Skeletal muscle satellite cell (primary cell): ENCODE measurements around the gene PGAM5. TPM values are rescaled to one million over a fixed set of nuclear protein-coding genes. Genes with fewer than 3 reads are reported as not detected.

Experiments used
- H3K27me3 ChIP-seq: 2 replicates; pipeline ENCODE4 v1.7.0; 2013; ENCODE audit warnings: low read length; ENCODE audit not compliant: control insufficient read depth, insufficient read depth
- H3K36me3 ChIP-seq: 2 replicates; pipeline ENCODE4 v1.7.0; 2013; ENCODE audit warnings: mild to moderate bottlenecking, control low read depth, low read length; ENCODE audit not compliant: insufficient read depth
- H3K4me1 ChIP-seq: 2 replicates; pipeline ENCODE4 v1.7.0; 2013; ENCODE audit warnings: low read length; ENCODE audit not compliant: control insufficient read depth, insufficient read depth
- H3K4me2 ChIP-seq: 2 replicates; pipeline ENCODE4 v1.7.0; 2013; ENCODE audit warnings: mild to moderate bottlenecking, low read length
- H3K4me3 ChIP-seq: 2 replicates; pipeline ENCODE4 v1.7.0; 2013; ENCODE audit warnings: low read length
- H3K9ac ChIP-seq: 2 replicates; pipeline ENCODE4 v1.7.0; 2013; ENCODE audit warnings: mild to moderate bottlenecking, low read depth, low read length, moderate library complexity
- H3K9me3 ChIP-seq: replicated peaks from 2 replicates; pipeline ENCODE4 v1.7.0; 2013; ENCODE audit warnings: mild to moderate bottlenecking, control low read depth, low read length
- total RNA-seq: library from RNA; depleted of rRNA; stranded (reverse); fragments of >200 nt; gene quantifications from 2 replicates; pipeline ENCODE4 v1.2.3, GENCODE V29; 2012; rRNA removed

PGAM5 gene
- 48.9 and 64.4 TPM in 2 replicates for total RNA-seq

- Histone ChIP-seq H3K9me3 (no peaks in the 10 kb centered on the region), H3K4me2 (peak within 1 kb of the TSS; percentile 99), H3K4me3 (peak within 1 kb of the TSS; percentile 100)
Measured at GRCh38 chr12:132710405-132711079, at the start of gene PGAM5. PGAM5 (plus strand) TSS chr12:132710842; CDS start chr12:132710877, 35 bp downstream.

GRCh38 chr12:132660996-132661395 lies 49.6 kb upstream of the PGAM5 start:
- Histone ChIP-seq H3K4me1 (no peaks in the 10 kb centered on the region), H3K36me3 (peaks cover 77% of the 10 kb centered on the region), H3K9ac (no peak overlapping the region), H3K27me3 (no peaks in the 10 kb centered on the region), H3K9me3 (no peaks in the 10 kb centered on the region), H3K4me2 (no peak overlapping the region), H3K4me3 (no peak overlapping the region)

More at GRCh38 chr12:132710405-132711079, at the start of gene PGAM5:
- H3K4me1 ChIP-seq = peaks cover 7% of the 10 kb centered on the region
- peaks cover 7% of the 10 kb centered on the region for H3K36me3 ChIP-seq
- H3K9ac ChIP-seq = peak within 1 kb of the TSS; percentile 90
- no peaks in the 10 kb centered on the region for H3K27me3 ChIP-seq

DNA sequence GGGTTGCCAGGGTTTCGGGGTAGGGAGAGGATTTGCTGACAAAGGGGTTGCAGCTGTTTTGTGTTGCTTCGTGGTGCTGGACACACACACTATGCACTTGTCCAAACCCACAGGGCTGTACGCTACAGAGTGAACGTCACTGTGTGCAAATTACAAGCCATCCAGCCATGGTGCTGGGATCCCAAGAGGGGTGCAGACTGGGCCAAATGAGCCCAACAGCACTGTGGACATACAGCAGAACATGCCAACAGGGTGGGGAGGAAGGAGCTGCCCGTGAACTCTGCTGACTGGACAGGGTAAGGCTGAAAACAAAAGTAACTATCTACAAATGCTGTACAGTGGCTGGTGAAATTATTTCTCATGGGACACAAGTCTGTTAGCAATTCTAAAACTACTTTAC lies 48.7 kb upstream of the PGAM5 start:
- no peak overlapping the region for H3K4me2 ChIP-seq
- no peak overlapping the region for H3K9ac ChIP-seq
- H3K9me3 ChIP-seq = no peaks in the 10 kb centered on the region
- no peaks in the 10 kb centered on the region for H3K27me3 ChIP-seq
- H3K4me3 ChIP-seq = no peak overlapping the region
- peaks cover 81% of the 10 kb centered on the region for H3K36me3 ChIP-seq
- H3K4me1 ChIP-seq = no peaks in the 10 kb centered on the region

DNA sequence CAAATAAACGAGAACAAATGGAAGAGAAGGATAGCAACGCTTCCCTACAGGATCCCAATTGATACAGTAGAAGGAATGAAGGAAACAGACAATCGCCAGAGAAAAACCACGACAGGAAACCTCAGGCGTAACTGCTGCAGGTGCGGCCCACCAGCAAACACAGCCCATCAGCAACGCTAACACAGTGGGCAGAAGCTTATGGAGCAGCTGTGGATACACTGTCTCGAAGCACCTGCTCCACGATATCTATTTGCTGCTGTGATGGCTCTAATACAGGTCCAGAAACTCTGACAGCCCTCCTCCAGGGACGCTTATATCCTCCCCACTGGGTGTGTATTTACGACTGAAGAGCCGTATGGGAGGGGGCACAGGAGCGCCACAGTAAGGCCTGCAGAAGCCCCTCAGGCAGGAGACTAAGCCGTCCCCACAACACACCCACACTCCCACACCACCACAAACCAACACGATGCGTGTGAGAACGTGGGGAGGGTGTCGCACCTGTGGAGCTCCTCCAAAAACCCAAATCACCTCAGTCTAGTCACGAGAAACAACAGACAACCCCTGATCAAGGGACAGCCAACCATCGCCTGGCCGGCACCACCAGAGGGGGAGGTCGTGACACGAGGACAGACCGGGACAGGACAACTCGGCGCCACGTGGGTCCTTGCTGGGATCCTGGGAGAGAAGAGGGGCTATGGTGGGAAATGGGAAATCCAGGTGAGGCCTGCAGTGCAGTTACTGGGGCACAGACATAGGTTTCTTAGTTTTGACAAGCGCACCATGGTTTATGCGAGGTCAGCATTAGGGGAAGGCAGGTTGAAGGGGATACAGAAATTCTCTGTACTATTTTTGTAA lies 47.5 kb upstream of the PGAM5 start:
- peaks cover 80% of the 10 kb centered on the region for H3K36me3 ChIP-seq
- no peak overlapping the region for H3K9ac ChIP-seq
- no peaks in the 10 kb centered on the region for H3K27me3 ChIP-seq
- no peak overlapping the region for H3K4me3 ChIP-seq
- H3K4me1 ChIP-seq = no peaks in the 10 kb centered on the region
- H3K4me2 ChIP-seq = no peak overlapping the region
- H3K9me3 ChIP-seq = no peaks in the 10 kb centered on the region

DNA sequence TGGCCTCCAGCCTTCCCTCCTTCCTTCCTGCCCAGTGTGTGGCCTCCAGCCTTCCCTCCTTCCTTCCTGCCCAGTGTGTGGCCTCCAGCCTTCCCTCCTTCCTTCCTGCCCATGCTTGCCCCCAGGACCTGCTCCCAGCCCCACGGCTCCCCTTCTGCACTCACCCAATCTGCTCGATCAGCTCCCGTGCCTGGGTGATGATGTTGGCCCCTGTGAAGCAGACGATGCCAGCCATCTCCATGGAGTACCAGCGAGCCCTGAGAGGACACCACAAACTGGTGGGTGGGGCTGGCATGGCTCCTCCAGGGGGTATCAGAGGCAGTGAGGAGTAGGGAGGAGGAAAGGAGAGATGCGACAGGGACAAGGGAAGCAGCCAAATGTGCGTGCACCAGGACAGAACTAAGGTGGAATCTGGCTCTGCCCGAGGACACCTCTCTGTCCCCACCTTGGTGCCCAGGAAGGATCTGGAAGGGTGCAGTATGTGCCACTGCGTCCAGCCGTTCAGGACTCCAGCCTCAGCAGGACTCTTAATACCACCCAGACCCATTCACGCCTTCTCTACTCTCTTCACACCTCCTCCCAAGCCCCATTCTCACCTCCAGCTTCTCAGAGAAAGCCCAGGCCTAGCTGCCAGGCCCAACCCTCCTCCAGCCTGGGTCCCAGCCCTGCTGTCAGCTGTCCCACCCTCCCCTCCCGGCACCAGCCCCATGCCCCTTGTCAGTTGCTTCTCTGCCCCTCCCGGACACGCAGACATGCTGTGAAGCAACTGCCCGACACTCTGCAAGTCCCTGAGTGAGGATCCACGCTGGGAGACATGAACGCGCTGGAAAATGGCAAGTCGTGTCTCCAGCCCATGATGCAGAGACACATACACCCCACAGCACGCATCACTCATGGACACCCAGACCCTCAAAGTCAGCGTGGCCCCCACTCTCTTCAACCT lies 46.2 kb upstream of the PGAM5 start:
- Histone ChIP-seq H3K9me3 (no peaks in the 10 kb centered on the region), H3K4me2 (no peak overlapping the region), H3K4me1 (no peaks in the 10 kb centered on the region), H3K36me3 (peaks cover 76% of the 10 kb centered on the region), H3K27me3 (no peaks in the 10 kb centered on the region), H3K4me3 (no peak overlapping the region), H3K9ac (no peak overlapping the region)

DNA sequence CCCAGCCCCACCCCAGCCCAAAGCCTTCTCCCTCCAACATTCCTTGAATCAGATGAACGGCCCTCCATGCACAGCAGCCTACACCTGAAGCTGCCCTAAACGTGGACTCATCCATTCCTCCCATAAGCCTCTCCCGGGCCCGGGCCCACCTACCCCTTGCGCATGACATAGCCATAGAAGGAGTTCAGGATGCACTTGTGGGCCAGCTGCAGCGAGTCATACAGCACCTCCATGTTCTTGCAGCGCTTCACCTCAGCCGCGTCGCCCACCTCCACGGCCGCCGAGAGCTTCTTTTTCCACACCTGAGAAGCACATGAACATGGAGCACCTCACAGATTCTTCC lies 45.5 kb upstream of the PGAM5 start:
- Histone ChIP-seq H3K4me2 (no peak overlapping the region), H3K27me3 (no peaks in the 10 kb centered on the region), H3K9ac (no peak overlapping the region), H3K4me1 (no peaks in the 10 kb centered on the region), H3K36me3 (peaks cover 72% of the 10 kb centered on the region), H3K4me3 (no peak overlapping the region), H3K9me3 (no peaks in the 10 kb centered on the region)

DNA sequence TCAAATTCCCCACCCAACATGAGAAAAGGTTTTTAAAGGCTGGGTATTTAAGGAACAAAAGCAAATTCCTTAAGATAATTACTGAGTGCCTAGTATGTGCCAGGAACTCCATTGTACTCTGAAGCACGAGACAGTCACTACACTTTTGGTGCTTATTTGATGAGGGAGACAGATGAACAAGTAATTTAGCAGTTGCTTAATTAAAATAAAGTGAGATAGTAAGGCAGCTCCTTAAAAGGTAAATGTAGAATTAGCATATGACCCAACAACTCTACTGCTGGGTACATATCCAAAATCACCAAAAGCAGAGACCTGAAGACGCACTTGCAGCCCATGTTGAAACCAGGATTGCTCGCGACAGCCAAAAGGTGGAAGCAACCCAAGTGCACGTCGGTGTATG lies 44.8 kb upstream of the PGAM5 start:
- H3K36me3 ChIP-seq = peaks cover 67% of the 10 kb centered on the region
- H3K27me3 ChIP-seq = no peaks in the 10 kb centered on the region
- no peaks in the 10 kb centered on the region for H3K9me3 ChIP-seq
- H3K4me3 ChIP-seq = no peak overlapping the region
- H3K9ac ChIP-seq = no peak overlapping the region
- no peaks in the 10 kb centered on the region for H3K4me1 ChIP-seq
- no peak overlapping the region for H3K4me2 ChIP-seq

DNA sequence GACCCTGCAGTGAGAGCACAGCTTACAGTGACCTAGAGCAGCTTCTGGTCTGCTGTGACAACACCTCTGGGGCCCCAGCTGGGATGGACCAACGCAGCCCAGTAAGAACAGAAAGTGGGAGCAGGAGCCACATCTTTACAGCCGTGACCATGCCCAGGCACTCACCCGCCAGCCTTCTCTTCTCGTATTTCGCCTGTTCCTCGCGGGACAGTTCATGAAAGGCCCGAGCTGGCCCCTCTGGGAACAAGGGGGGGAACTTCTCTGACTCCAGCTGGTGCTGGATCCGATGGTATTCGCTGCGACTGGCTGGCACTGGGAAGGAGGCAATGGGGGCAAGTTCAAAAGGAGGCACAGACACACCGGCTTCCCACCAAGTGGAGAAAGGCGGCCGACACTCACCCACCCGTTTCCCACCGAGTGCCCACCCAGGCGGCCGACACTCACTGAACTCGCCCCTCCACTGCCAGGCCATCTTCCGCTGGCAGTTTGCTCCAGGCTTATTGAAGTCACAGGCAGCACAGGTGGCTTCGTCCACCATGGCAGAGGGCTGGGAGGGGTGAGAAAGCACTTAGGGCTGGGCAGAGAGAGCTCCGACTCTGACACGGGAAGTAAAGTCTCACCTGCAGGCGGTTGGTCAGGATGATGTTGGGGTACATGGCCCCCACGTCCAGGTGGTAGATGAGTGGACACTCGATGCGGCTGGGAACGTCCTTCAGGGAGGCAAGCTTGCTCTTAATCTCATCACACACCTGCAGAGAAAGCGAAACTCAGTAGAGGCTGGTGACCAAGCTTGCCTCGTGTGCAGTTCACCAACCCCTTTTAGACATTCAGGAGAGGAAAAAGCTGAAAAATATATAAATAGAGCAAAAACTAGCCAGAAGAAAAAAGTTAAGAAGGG lies 42.2 kb upstream of the PGAM5 start:
- H3K36me3 ChIP-seq = peaks cover 57% of the 10 kb centered on the region
- no peaks in the 10 kb centered on the region for H3K4me1 ChIP-seq
- H3K4me3 ChIP-seq = no peak overlapping the region
- H3K9ac ChIP-seq = no peak overlapping the region
- H3K27me3 ChIP-seq = no peaks in the 10 kb centered on the region
- no peaks in the 10 kb centered on the region for H3K9me3 ChIP-seq
- H3K4me2 ChIP-seq = no peak overlapping the region

DNA sequence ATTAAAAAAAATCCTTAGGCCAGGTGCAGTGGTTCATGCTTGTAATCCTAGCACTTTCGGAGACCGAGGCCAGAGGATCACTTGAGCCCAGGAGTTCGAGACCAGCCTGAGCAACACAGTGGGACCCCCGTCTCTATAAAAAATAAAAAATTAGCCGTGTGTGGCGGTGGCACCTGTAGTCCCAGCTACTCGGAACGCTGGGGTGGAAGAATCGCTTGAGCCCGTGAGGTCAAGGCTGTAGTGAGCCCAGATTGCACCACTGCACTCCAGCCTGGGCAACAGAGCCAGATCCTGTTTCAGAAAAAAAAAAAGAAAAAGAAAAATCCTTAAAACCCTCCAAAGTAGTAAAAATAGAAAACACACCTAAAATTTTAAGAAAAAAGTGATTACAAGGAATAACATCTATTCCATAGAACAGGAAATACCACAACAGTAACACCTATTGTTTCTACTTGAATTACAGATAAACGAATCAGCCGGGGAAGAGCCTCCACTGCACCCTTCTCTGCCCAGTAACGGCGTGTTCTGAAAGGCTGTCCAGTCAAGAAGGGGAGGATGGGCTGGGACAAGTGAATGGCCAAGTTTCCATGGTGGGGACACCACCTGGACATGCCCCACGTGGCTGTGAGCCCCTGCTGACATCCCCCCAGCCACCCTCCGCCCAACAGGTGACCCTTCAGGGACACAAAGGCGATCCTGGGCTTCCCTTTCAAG lies 41.3 kb upstream of the PGAM5 start:
- Histone ChIP-seq H3K4me3 (no peak overlapping the region), H3K9me3 (no peaks in the 10 kb centered on the region), H3K27me3 (no peaks in the 10 kb centered on the region), H3K4me2 (no peak overlapping the region), H3K4me1 (no peaks in the 10 kb centered on the region), H3K36me3 (peaks cover 57% of the 10 kb centered on the region), H3K9ac (no peak overlapping the region)

DNA sequence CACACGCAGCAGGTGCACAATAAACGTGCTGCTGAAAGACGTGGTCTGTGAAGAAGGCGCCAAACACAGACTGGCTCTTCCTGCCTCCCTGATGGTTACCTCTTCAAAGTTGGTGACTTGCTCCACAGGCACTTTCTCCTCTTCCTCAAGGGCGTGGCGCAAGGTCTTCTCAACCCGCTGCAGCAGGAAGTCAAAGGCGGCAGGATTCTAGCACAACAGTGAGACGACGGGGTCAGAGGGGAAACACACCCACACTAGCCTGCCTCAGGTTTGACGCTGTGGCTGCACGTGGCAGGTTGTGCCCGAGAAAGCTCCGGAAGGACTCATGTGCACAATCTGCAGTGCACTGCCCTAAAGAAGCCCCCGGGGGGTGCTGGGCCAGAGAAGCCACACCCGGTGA lies 38.5 kb upstream of the PGAM5 start:
- Histone ChIP-seq H3K4me2 (no peak overlapping the region), H3K36me3 (peaks cover 56% of the 10 kb centered on the region), H3K27me3 (no peaks in the 10 kb centered on the region), H3K9me3 (no peaks in the 10 kb centered on the region), H3K4me1 (no peaks in the 10 kb centered on the region), H3K9ac (no peak overlapping the region), H3K4me3 (no peak overlapping the region)
